ENCODE data around the gene HS6ST3.
A peak's percentile ranks its signal among the peaks of the same experiment; 100 is the strongest.
"Not testable (repeated sequence)": the region's sequence is repeated elsewhere in the genome, so short reads cannot be mapped to it uniquely, and the experiment has no call there.

The HS6ST3 gene

GRCh38 chr13:96089749-96090239, at the start of gene HS6ST3:
HS6ST3 (plus strand) TSS chr13:96090107.
- no peak for TF ChIP-seq EZH2 (IDR thresholded peaks at IDR 0.05; ENCODE audit: borderline replicate concordance, low read length)
- TF ChIP-seq CTCF (IDR thresholded peaks at IDR 0.05; ENCODE audit: low read length): no peak
- H4K20me1 ChIP-seq (ENCODE audit: insufficient read depth, low read length): no peaks in the 10 kb centered on the region
- peak within 1 kb of the TSS; percentile 45; the same call in 1 of the 2 replicates for H3K4me2 ChIP-seq (ENCODE audit: low read length)
- H3K9me2 ChIP-seq (ENCODE audit: low read depth, low read length): no peaks in the 10 kb centered on the region
- H3K27ac ChIP-seq (ENCODE audit: low read depth, low read length, poor library complexity, severe bottlenecking): no peak within 1 kb of the TSS
- H3K36me3 ChIP-seq (ENCODE audit: insufficient read depth, low read length): no peaks in the 10 kb centered on the region
- no peaks in the 10 kb centered on the region for H3K79me2 ChIP-seq (ENCODE audit: insufficient read depth, low read length)
- no peak within 1 kb of the TSS for H2AFZ ChIP-seq (ENCODE audit: low read length)
- peaks cover 4% of the 10 kb centered on the region; the same call in 1 of the 2 replicates for H3K27me3 ChIP-seq (ENCODE audit: insufficient read depth, low read length)
- no peaks in the 10 kb centered on the region for H3F3A ChIP-seq (ENCODE audit: insufficient read depth, low read length)
- peak within 1 kb of the TSS; percentile 44 for H3K4me3 ChIP-seq (ENCODE audit: low read depth, low read length, poor library complexity, severe bottlenecking)
- no peaks in the 10 kb centered on the region for H3K9me3 ChIP-seq (ENCODE audit: low read length)
- H3K9ac ChIP-seq (ENCODE audit: low read length): no peak within 1 kb of the TSS
- no peaks in the 10 kb centered on the region for H3K4me1 ChIP-seq (ENCODE audit: insufficient read depth, low read length, severe bottlenecking)

- Histone ChIP-seq H3K9ac (ENCODE audit: low read length) (no peak overlapping the region), H4K20me1 (ENCODE audit: insufficient read depth, low read length) (no peaks in the 10 kb centered on the region), H3K4me2 (ENCODE audit: low read length) (no peak overlapping the region), H3K79me2 (ENCODE audit: insufficient read depth, low read length) (peaks cover 45% of the 10 kb centered on the region), H3K27me3 (ENCODE audit: insufficient read depth, low read length) (no peaks in the 10 kb centered on the region), H3K4me1 (ENCODE audit: insufficient read depth, low read length, severe bottlenecking) (no peaks in the 10 kb centered on the region), H3K27ac (ENCODE audit: low read depth, low read length, poor library complexity, severe bottlenecking) (no peak overlapping the region), H2AFZ (ENCODE audit: low read length) (no peak overlapping the region), H3K36me3 (ENCODE audit: insufficient read depth, low read length) (peaks cover 30% of the 10 kb centered on the region), H3K9me3 (ENCODE audit: low read length) (peaks cover 10% of the 10 kb centered on the region), H3F3A (ENCODE audit: insufficient read depth, low read length) (no peaks in the 10 kb centered on the region), H3K4me3 (ENCODE audit: low read depth, low read length, poor library complexity, severe bottlenecking) (no peak overlapping the region), H3K9me2 (ENCODE audit: low read depth, low read length) (no peaks in the 10 kb centered on the region)
- TF ChIP-seq EZH2 (IDR thresholded peaks at IDR 0.05; ENCODE audit: borderline replicate concordance, low read length) (no peak), CTCF (IDR thresholded peaks at IDR 0.05; ENCODE audit: low read length) (no peak)
These were observed 48.4 kb upstream of the HS6ST3 start for GRCh38 chr13:96041326-96042110.

GRCh38 chr13:96044238-96044637, 45.7 kb upstream of the HS6ST3 start:
- Histone ChIP-seq H3K4me3 (ENCODE audit: low read depth, low read length, poor library complexity, severe bottlenecking) (no peak overlapping the region), H2AFZ (ENCODE audit: low read length) (no peak overlapping the region), H3K27ac (ENCODE audit: low read depth, low read length, poor library complexity, severe bottlenecking) (no peak overlapping the region), H3K9me3 (ENCODE audit: low read length) (peaks cover 10% of the 10 kb centered on the region), H3K27me3 (ENCODE audit: insufficient read depth, low read length) (no peaks in the 10 kb centered on the region), H3K4me2 (ENCODE audit: low read length) (no peak overlapping the region), H3F3A (ENCODE audit: insufficient read depth, low read length) (no peaks in the 10 kb centered on the region), H3K9me2 (ENCODE audit: low read depth, low read length) (no peaks in the 10 kb centered on the region), H3K4me1 (ENCODE audit: insufficient read depth, low read length, severe bottlenecking) (no peaks in the 10 kb centered on the region), H3K36me3 (ENCODE audit: insufficient read depth, low read length) (peaks cover 31% of the 10 kb centered on the region), H3K79me2 (ENCODE audit: insufficient read depth, low read length) (peaks cover 48% of the 10 kb centered on the region), H4K20me1 (ENCODE audit: insufficient read depth, low read length) (no peaks in the 10 kb centered on the region), H3K9ac (ENCODE audit: low read length) (no peak overlapping the region)
- TF ChIP-seq CTCF (IDR thresholded peaks at IDR 0.05; ENCODE audit: low read length): no peak
- TF ChIP-seq EZH2 (IDR thresholded peaks at IDR 0.05; ENCODE audit: borderline replicate concordance, low read length): no peak

- H3K9me2 ChIP-seq (ENCODE audit: low read depth, low read length); H3K27ac ChIP-seq (ENCODE audit: low read depth, low read length, poor library complexity, severe bottlenecking); H2AFZ ChIP-seq (ENCODE audit: low read length); H3F3A ChIP-seq (ENCODE audit: insufficient read depth, low read length); H3K27me3 ChIP-seq (ENCODE audit: insufficient read depth, low read length); H3K4me1 ChIP-seq (ENCODE audit: insufficient read depth, low read length, severe bottlenecking); H3K4me2 ChIP-seq (ENCODE audit: low read length); H3K4me3 ChIP-seq (ENCODE audit: low read depth, low read length, poor library complexity, severe bottlenecking); H3K9ac ChIP-seq (ENCODE audit: low read length); H4K20me1 ChIP-seq (ENCODE audit: insufficient read depth, low read length): not testable (repeated sequence)
- peaks cover 53% of the 10 kb centered on the region for H3K79me2 ChIP-seq (ENCODE audit: insufficient read depth, low read length)
- peaks cover 10% of the 10 kb centered on the region for H3K9me3 ChIP-seq (ENCODE audit: low read length)
- peaks cover 14% of the 10 kb centered on the region for H3K36me3 ChIP-seq (ENCODE audit: insufficient read depth, low read length)
These were observed 43.3 kb upstream of the HS6ST3 start for GRCh38 chr13:96046449-96047126.

GRCh38 chr13:96050955-96051354, 39.0 kb upstream of the HS6ST3 start:
- not testable (repeated sequence) for H3K9ac ChIP-seq (ENCODE audit: low read length); H2AFZ ChIP-seq (ENCODE audit: low read length); H3K27ac ChIP-seq (ENCODE audit: low read depth, low read length, poor library complexity, severe bottlenecking); H3F3A ChIP-seq (ENCODE audit: insufficient read depth, low read length); H3K9me2 ChIP-seq (ENCODE audit: low read depth, low read length); H3K4me3 ChIP-seq (ENCODE audit: low read depth, low read length, poor library complexity, severe bottlenecking); H3K4me2 ChIP-seq (ENCODE audit: low read length); H4K20me1 ChIP-seq (ENCODE audit: insufficient read depth, low read length); H3K27me3 ChIP-seq (ENCODE audit: insufficient read depth, low read length); H3K36me3 ChIP-seq (ENCODE audit: insufficient read depth, low read length); H3K9me3 ChIP-seq (ENCODE audit: low read length)
- peaks cover 10% of the 10 kb centered on the region for H3K4me1 ChIP-seq (ENCODE audit: insufficient read depth, low read length, severe bottlenecking)
- H3K79me2 ChIP-seq (ENCODE audit: insufficient read depth, low read length): peaks cover 24% of the 10 kb centered on the region

Measured in OCI-LY1 (cell line).